GM23338 (cell line): ENCODE results near the gene CTCFL.

Source experiments
- CREB1 ChIP-seq: fragments of 250-450 bp; sonication (Bioruptor Pico); IDR thresholded peaks from 2 replicates; pipeline ENCODE4 v1.5.0; 2020; ENCODE audit warnings: low read depth, mild to moderate bottlenecking, moderate library complexity
- CTCF ChIP-seq, 2 experiments: fragments of 200-600 bp in 1 of 2; sonication (generic) in 1 of 2; conservative IDR thresholded peaks; 2 replicates each; pipeline versions ENCODE4 v1.5.1 to v1.6.1; 2016 to 2017; ENCODE audit warnings: antibody characterized with exemption in 2 of 2, low read depth in 2 of 2, mild to moderate bottlenecking in 2 of 2, moderate library complexity in 1 of 2
- EZH2 ChIP-seq: fragments of 200-600 bp; sonication (generic); IDR thresholded peaks from one replicate; pipeline ENCODE4 v1.8.0; 2017; ENCODE audit warnings: antibody characterized with exemption, mild to moderate bottlenecking, low read depth; ENCODE audit not compliant: unreplicated experiment
- EZH2phosphoT487 ChIP-seq: fragments of 200-600 bp; sonication (generic); IDR thresholded peaks from one replicate; pipeline ENCODE4 v1.8.1; 2018; ENCODE audit warnings: antibody characterized with exemption; ENCODE audit not compliant: unreplicated experiment
- JUNB ChIP-seq: IDR thresholded peaks from one replicate; pipeline ENCODE4 v1.6.1; 2016; ENCODE audit warnings: antibody characterized with exemption; ENCODE audit not compliant: unreplicated experiment
- NANOG ChIP-seq: IDR thresholded peaks from 2 replicates; pipeline ENCODE4 v1.6.1; 2016; ENCODE audit warnings: antibody characterized with exemption, borderline replicate concordance
- POLR2AphosphoS5 ChIP-seq: IDR thresholded peaks from 2 replicates; pipeline ENCODE4 v1.6.1; 2016; ENCODE audit warnings: antibody characterized with exemption, low read depth
- STAT1 ChIP-seq: IDR thresholded peaks from one replicate; pipeline ENCODE4 v1.6.1; 2016; ENCODE audit warnings: antibody characterized with exemption; ENCODE audit not compliant: unreplicated experiment
- ZNF114 ChIP-seq: fragments of 250-450 bp; sonication (Bioruptor Pico); IDR thresholded peaks from 2 replicates; pipeline ENCODE4 v1.5.0; 2020; ENCODE audit warnings: mild to moderate bottlenecking, moderate library complexity
- ZNF331 ChIP-seq: fragments of 250-450 bp; sonication (Bioruptor Pico); IDR thresholded peaks from 2 replicates; pipeline ENCODE4 v1.5.0; 2020; ENCODE audit warnings: low read depth, mild to moderate bottlenecking, moderate library complexity
- ZNF462 ChIP-seq: fragments of 250-450 bp; sonication (Bioruptor Pico); IDR thresholded peaks from 2 replicates; pipeline ENCODE4 v1.5.0; 2020; ENCODE audit warnings: mild to moderate bottlenecking, moderate library complexity
- TF ChIP-seq, protein P1 (sequence below): IDR thresholded peaks from one replicate; pipeline ENCODE4 v1.6.1; 2018; ENCODE audit warnings: antibody characterized with exemption; ENCODE audit not compliant: unreplicated experiment
- TF ChIP-seq, protein P2 (sequence below): IDR thresholded peaks from 2 replicates; pipeline ENCODE4 v1.6.1; 2016; ENCODE audit warnings: antibody characterized with exemption

- no peak for TF ChIP-seq CTCF (conservative IDR thresholded peaks at IDR 0.05; ENCODE audit: low read depth in 2 of 2)
- TF ChIP-seq EZH2 = no peak
- TF ChIP-seq, protein P1, sequence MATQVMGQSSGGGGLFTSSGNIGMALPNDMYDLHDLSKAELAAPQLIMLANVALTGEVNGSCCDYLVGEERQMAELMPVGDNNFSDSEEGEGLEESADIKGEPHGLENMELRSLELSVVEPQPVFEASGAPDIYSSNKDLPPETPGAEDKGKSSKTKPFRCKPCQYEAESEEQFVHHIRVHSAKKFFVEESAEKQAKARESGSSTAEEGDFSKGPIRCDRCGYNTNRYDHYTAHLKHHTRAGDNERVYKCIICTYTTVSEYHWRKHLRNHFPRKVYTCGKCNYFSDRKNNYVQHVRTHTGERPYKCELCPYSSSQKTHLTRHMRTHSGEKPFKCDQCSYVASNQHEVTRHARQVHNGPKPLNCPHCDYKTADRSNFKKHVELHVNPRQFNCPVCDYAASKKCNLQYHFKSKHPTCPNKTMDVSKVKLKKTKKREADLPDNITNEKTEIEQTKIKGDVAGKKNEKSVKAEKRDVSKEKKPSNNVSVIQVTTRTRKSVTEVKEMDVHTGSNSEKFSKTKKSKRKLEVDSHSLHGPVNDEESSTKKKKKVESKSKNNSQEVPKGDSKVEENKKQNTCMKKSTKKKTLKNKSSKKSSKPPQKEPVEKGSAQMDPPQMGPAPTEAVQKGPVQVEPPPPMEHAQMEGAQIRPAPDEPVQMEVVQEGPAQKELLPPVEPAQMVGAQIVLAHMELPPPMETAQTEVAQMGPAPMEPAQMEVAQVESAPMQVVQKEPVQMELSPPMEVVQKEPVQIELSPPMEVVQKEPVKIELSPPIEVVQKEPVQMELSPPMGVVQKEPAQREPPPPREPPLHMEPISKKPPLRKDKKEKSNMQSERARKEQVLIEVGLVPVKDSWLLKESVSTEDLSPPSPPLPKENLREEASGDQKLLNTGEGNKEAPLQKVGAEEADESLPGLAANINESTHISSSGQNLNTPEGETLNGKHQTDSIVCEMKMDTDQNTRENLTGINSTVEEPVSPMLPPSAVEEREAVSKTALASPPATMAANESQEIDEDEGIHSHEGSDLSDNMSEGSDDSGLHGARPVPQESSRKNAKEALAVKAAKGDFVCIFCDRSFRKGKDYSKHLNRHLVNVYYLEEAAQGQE = no peak
- no peak for TF ChIP-seq EZH2phosphoT487
- TF ChIP-seq POLR2AphosphoS5 = no peak
- TF ChIP-seq STAT1 = no peak
- TF ChIP-seq, protein P2, sequence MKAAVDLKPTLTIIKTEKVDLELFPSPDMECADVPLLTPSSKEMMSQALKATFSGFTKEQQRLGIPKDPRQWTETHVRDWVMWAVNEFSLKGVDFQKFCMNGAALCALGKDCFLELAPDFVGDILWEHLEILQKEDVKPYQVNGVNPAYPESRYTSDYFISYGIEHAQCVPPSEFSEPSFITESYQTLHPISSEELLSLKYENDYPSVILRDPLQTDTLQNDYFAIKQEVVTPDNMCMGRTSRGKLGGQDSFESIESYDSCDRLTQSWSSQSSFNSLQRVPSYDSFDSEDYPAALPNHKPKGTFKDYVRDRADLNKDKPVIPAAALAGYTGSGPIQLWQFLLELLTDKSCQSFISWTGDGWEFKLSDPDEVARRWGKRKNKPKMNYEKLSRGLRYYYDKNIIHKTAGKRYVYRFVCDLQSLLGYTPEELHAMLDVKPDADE = no peak
- TF ChIP-seq JUNB = no peak
- no peak for TF ChIP-seq CREB1
- no peak for TF ChIP-seq ZNF331 (CRISPR knock-in tag)
- TF ChIP-seq ZNF114 (CRISPR knock-in tag) = no peak
- no peak for TF ChIP-seq NANOG
- no peak for TF ChIP-seq ZNF462 (CRISPR knock-in tag)
Measured at GRCh38 chr20:57493091-57493615, 31.8 kb downstream of the CTCFL start.
